ENCODE measurements around the gene OBP2A.
"Not testable (repeated sequence)": the region's sequence is repeated elsewhere in the genome, so short reads cannot be mapped to it uniquely, and the experiment has no call there.

The OBP2A gene

DNA sequence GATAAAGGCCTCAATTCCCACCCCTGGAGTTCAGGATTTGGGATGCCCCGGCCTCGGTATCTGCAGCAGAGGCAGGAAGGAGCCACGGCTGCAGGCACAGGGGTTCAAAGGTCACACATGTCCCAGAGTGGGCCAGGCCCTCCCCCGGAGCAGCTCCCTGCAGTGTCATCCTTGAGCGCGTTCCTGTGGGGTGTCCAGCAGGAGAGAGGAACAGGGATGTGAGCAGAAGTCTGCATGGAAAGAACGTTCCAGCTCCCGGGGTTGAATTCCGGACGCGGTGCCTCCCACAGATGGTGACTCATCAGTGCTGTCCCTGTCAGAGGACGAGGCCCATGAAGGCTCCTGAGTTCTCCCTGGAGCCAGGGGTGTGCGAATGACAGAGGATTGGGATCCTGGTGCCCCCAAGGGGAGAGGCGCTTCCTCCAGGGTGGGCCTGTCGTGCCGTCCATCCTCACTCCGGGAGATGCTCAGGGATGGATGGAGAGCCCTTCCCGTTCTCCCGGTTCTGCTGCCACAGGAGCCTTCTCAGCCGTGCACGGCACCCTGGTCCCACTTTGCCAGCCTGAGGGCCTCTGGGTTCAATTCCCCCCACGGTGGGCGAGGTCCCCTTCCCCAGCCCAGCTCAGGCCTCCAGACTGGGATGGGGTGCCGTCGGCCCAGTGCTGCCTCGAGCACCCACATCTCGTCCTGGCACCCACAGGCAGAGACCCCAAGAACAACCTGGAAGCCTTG lies 21.6 kb upstream of the OBP2A start:
- DNase-seq (ENCODE audit: low read depth) = peak; percentile 26
- TF ChIP-seq, protein P1, sequence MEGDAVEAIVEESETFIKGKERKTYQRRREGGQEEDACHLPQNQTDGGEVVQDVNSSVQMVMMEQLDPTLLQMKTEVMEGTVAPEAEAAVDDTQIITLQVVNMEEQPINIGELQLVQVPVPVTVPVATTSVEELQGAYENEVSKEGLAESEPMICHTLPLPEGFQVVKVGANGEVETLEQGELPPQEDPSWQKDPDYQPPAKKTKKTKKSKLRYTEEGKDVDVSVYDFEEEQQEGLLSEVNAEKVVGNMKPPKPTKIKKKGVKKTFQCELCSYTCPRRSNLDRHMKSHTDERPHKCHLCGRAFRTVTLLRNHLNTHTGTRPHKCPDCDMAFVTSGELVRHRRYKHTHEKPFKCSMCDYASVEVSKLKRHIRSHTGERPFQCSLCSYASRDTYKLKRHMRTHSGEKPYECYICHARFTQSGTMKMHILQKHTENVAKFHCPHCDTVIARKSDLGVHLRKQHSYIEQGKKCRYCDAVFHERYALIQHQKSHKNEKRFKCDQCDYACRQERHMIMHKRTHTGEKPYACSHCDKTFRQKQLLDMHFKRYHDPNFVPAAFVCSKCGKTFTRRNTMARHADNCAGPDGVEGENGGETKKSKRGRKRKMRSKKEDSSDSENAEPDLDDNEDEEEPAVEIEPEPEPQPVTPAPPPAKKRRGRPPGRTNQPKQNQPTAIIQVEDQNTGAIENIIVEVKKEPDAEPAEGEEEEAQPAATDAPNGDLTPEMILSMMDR (conservative IDR thresholded peaks at IDR 0.05; ENCODE audit: low read length) = no peak
- no peak overlapping the region for H3K4me3 ChIP-seq (ENCODE audit: low read length)

DNA sequence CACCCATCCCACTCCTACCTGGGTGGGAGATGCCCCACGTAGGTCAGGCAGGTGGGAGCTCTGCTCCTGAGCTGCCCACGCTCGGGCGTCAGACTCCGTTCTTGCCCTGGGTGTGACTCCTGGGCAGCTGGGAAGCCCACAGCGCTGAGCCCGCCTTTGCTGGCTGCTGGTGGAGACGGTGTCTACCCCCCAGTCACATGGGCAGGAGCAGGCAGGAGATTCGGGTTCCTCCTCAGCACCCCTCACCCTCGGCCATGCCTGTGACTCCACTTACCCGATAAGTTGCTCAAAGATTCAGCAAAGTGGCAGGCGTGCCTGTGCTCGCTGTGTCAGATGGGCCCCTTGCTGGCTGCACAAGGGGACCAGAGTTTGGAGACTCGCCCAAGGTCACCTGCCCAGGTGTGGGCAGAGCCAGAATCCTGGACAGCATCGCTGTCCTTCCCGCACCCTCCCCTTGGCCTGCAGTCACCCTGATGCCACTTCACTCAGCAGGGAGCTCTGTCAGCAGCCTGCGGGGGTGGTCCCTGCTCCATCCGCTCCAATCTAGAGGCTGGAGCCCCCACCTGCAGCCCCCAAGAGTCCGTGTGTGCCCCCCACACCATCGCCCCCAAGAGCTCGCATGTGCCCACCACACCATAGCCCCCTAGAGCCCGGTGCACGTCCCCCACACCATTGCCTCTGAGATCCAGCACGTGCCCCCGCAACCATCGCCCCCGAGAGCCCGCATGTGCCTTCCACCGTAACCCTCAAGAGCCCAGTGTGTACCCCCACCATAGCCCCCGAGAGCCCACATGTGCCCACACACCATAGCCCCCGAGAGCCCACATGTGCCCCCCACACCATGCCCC lies 20.5 kb upstream of the OBP2A start:
- H3K4me3 ChIP-seq (ENCODE audit: low read length) = no peak overlapping the region
- TF ChIP-seq, protein P1 (conservative IDR thresholded peaks at IDR 0.05; ENCODE audit: low read length) = no peak
- DNase-seq (ENCODE audit: low read depth) = no peak

DNA sequence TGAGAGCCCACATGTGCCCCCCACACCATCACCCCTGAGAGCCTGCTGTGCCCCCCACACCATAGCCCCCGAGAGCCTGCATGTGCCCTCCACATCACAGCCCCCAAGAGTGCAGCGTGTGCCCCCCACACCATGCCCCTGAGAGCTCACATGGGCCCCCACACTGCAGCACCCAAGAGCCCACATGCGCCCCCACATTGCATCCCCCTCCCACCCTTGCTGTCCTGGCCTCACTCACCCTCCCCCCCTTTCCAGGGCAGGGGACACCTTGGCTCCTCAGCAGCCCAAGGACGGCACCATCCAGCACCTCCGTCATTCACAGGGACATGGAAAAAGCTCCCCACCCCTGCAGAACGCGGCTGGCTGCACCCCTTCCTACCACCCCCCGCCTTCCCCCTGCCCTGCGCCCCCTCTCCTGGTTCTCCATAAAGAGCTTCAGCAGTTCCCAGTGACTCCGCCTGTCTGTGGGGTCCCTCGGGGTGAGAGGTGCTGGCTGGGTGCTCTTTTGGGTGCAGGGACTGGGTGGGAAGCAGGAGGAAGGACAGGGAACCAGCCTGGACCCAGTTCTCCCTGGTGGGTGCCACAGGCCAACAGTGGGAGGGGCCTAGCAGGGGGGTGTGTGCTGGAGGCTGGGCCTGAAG lies 19.7 kb upstream of the OBP2A start:
- TF ChIP-seq, protein P1 (conservative IDR thresholded peaks at IDR 0.05; ENCODE audit: low read length) = no peak
- no peak for DNase-seq (ENCODE audit: low read depth)

DNA sequence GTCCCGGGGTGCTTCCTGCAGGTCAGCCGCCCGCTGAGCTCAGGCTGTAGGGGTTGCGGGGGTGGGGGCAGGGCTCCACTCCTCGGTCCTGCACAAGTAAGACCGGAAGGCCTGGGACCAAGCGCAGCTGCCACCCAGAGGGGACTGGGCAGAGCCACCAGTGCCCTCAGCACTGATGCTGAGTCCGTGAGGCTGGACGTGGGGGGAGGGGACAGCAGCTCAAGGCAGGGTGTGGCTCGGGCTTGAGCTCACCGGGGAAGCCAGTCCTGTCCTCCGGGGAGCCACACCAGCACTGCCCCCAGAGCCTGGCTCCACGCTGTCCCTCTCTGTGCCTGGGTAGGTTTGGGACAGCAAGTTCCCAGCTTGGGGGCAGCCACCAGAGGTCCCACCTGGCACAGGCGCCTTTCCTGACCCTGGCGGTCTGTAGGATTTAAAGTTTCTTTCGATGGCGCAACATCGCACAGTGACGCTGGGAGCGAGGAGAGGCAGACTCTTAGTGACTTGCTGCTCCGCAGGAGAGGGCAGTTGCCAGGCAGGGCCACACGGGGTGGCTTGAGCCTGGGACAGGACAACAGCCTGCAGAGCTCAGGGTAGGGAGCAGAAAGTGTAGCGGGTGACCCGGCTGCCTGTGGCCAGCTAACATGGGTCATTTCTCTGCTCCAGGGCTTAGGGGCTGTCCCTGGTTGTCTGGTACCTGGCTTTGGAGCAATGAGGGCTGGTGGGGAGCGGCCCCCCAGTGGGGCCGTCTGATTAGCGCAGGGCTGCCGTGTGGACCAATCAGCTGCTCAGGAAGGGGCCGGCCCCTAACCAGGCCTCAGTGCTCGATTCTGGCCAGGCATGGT lies 19.0 kb upstream of the OBP2A start:
- no peak for DNase-seq (ENCODE audit: low read depth)
- no peak overlapping the region for H3K4me3 ChIP-seq (ENCODE audit: low read length)
- TF ChIP-seq, protein P1 (conservative IDR thresholded peaks at IDR 0.05; ENCODE audit: low read length) = no peak

More for the DNA sequence above, 19.7 kb upstream of the OBP2A start:
- H3K4me3 ChIP-seq (ENCODE audit: low read length) = no peak overlapping the region

DNA sequence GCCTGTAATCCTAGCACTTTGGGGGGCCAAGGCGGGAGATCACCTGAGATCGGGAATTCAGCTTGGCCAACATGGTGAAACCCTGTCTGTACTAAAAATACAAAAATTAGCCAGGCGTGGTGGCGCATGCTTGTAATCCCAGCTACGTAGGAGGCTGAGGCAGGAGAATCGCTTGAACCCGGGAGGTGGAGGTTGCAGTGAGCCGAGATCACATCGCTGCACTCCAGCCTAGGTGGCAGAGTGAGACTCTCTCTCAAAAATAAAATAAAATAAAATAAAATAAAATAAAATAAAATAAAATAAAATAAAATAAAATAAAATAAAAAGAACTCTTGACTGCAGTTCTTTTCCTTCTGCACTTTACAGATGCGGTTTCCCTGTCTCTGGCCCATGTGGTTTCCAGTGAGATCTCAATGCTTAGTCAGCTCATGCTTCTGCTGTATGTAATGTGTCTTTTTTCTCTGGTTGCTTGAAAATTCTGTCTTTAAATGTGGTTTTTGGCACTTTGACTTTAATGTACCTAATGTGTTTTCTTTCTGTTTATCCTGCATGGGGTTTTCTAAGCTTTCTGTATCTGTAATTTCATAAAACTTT lies 17.0 kb upstream of the OBP2A start:
- not testable (repeated sequence) for DNase-seq (ENCODE audit: low read depth); H3K4me3 ChIP-seq (ENCODE audit: low read length)

DNA sequence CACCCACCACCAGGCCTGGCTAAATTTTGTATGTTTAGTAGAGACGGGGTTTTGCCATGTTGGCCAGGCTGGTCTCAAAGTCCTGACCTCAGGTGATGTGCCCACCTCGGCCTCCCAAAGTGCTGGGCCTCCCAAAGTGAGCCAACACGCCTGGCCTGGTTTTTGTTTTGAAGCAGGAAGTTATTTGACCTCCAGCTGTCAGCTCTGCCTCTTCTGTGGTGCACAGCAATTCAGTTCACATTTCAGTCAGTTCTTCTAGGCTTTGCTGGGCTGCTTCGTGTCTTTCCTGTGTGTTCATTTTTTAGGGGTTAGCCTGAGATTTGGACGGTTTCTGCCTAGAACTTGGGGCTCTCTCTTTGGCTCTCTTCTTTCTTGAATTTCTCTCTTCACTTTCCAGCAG lies 15.8 kb upstream of the OBP2A start:
- H3K4me3 ChIP-seq (ENCODE audit: low read length) = no peak overlapping the region
- no peak for DNase-seq (ENCODE audit: low read depth)
- TF ChIP-seq, protein P1 (conservative IDR thresholded peaks at IDR 0.05; ENCODE audit: low read length) = no peak
